HFFc6 (cell line): Measurements from ENCODE around the gene FN1. TPM values are rescaled to one million over a fixed set of nuclear protein-coding genes. Genes with fewer than 3 reads are reported as not detected.

Experiments used
- DNase-seq: peaks from one replicate; pipeline ENCODE4 v3.0.0-alpha.2; 2018
- H3K27ac Mint-ChIP-seq: 2 replicates; pipeline ENCODE4 v1.8.0; 2020; ENCODE audit warnings: mild to moderate bottlenecking, mixed read lengths
- H3K27me3 Mint-ChIP-seq: 2 replicates; pipeline ENCODE4 v1.8.0; 2021; ENCODE audit warnings: mild to moderate bottlenecking, moderate library complexity, mixed read lengths; ENCODE audit not compliant: insufficient read depth
- H3K36me3 Mint-ChIP-seq: 2 replicates; pipeline ENCODE4 v1.8.0; 2021; ENCODE audit warnings: low read depth, mixed read lengths
- H3K4me1 Mint-ChIP-seq: 2 replicates; pipeline ENCODE4 v1.8.0; 2020; ENCODE audit warnings: low read depth, mixed read lengths
- H3K4me3 Mint-ChIP-seq: 2 replicates; pipeline ENCODE4 v1.8.0; 2020; ENCODE audit warnings: mild to moderate bottlenecking, moderate library complexity, mixed read lengths
- H3K9me3 Mint-ChIP-seq: 2 replicates; pipeline ENCODE4 v1.8.0; 2020; ENCODE audit warnings: mild to moderate bottlenecking, mixed read lengths
- CTCF ChIP-seq: fragments of 200-600 bp; sonication (generic); IDR thresholded peaks from 2 replicates; pipeline ENCODE4 v1.5.0; 2021; ENCODE audit warnings: antibody characterized with exemption, mild to moderate bottlenecking
- total RNA-seq, 6 experiments: library from RNA; stranded (reverse); fragmentation: NEBNext Ultra II Directional; extraction: Animal tissue kit (Norgen Biotek cat#: 25700); gene quantifications; 2 replicates in 1 of 6; 3 replicates in 5 of 6; pipeline ENCODE4 v1.2.3, GENCODE V29; 2021

Gene FN1
- total RNA-seq, 6 experiments from 2014 or later, result 2,848 to 5,249 (median 2,869) TPM

- DNase-seq, result no peak
- TF ChIP-seq CTCF, result no peak
- H3K4me1 Mint-ChIP-seq, result peaks cover 26% of the 10 kb centered on the region
- H3K36me3 Mint-ChIP-seq, result peaks cover 21% of the 10 kb centered on the region
- H3K27me3 Mint-ChIP-seq, result peaks cover 36% of the 10 kb centered on the region
- peaks cover 4% of the 10 kb centered on the region; the same call in 1 of the 2 replicates for H3K9me3 Mint-ChIP-seq
- H3K4me3 Mint-ChIP-seq, result peak overlapping the region; percentile 29; the same call in 1 of the 2 replicates
- H3K27ac Mint-ChIP-seq, result peak overlapping the region; percentile 20
These were observed 78.9 kb downstream of the FN1 start for GRCh38 chr2:215356948-215357461.

- no peak for TF ChIP-seq CTCF
- H3K4me3 Mint-ChIP-seq, result peak overlapping the region; percentile 12; the same call in 1 of the 2 replicates
- H3K27me3 Mint-ChIP-seq, result peaks cover 36% of the 10 kb centered on the region
- peaks cover 4% of the 10 kb centered on the region; the same call in 1 of the 2 replicates for H3K9me3 Mint-ChIP-seq
- peak overlapping the region; percentile 20 for H3K27ac Mint-ChIP-seq
- H3K36me3 Mint-ChIP-seq, result peaks cover 21% of the 10 kb centered on the region
- DNase-seq, result no peak
- peaks cover 25% of the 10 kb centered on the region for H3K4me1 Mint-ChIP-seq
These were observed 79.4 kb downstream of the FN1 start for GRCh38 chr2:215356334-215356947.

- H3K4me1 Mint-ChIP-seq, result peaks cover 22% of the 10 kb centered on the region
- TF ChIP-seq CTCF, result no peak
- 0 out of 2 replicates have a peak overlapping the region, but pooled peaks have one; percentile 12 for H3K27ac Mint-ChIP-seq
- H3K4me3 Mint-ChIP-seq, result no peak overlapping the region
- DNase-seq, result no peak
- H3K9me3 Mint-ChIP-seq, result peaks cover 4% of the 10 kb centered on the region; the same call in 1 of the 2 replicates
- peaks cover 34% of the 10 kb centered on the region for H3K27me3 Mint-ChIP-seq
- peaks cover 22% of the 10 kb centered on the region for H3K36me3 Mint-ChIP-seq
These were observed 80.1 kb downstream of the FN1 start for GRCh38 chr2:215355801-215356200.

GRCh38 chr2:215354771-215355695, 80.8 kb downstream of the FN1 start:
- DNase-seq, result no peak
- H3K27me3 Mint-ChIP-seq, result peaks cover 30% of the 10 kb centered on the region
- H3K4me3 Mint-ChIP-seq, result peak overlapping the region; percentile 4; the same call in 1 of the 2 replicates
- H3K9me3 Mint-ChIP-seq, result peaks cover 4% of the 10 kb centered on the region; the same call in 1 of the 2 replicates
- no peak for TF ChIP-seq CTCF
- H3K36me3 Mint-ChIP-seq, result peaks cover 26% of the 10 kb centered on the region
- H3K4me1 Mint-ChIP-seq, result peaks cover 22% of the 10 kb centered on the region
- peak overlapping the region; percentile 23; the same call in 1 of the 2 replicates for H3K27ac Mint-ChIP-seq

- Mint-ChIP-seq H3K36me3 (peaks cover 30% of the 10 kb centered on the region), H3K4me1 (peaks cover 12% of the 10 kb centered on the region), H3K4me3 (no peak overlapping the region), H3K9me3 (peaks cover 4% of the 10 kb centered on the region; the same call in 1 of the 2 replicates), H3K27me3 (peaks cover 25% of the 10 kb centered on the region), H3K27ac (no peak overlapping the region)
- DNase-seq, result no peak
- no peak for TF ChIP-seq CTCF
These were observed 83.3 kb downstream of the FN1 start for GRCh38 chr2:215352602-215353001.
